Measurements from ENCODE around the gene FBXL5.

FBXL5 gene

DNA sequence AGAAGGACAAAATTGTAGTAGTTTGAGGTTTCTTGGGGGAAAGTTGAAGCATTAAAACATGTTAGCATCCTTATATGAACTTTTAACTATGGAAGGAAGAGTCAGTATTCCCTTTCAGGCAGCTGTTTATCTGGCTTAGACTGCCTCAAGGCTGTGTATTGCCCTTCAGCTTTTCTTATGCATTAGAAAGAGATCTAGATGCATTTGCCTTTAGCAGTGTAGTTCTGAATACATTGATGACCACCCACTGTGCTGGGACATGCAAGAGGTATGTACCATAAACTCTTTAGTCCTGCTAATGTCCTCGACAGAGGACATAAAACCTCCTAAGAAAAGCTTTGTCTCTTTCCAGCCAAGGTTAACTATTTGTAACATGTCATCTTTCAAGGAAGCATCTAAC lies 29.3 kb upstream of the FBXL5 start:
- H3K27ac ChIP-seq: no peak overlapping the region
- TF ChIP-seq ZFX (IDR thresholded peaks at IDR 0.05; ENCODE audit: borderline replicate concordance): no peak
- TF ChIP-seq, protein P1, sequence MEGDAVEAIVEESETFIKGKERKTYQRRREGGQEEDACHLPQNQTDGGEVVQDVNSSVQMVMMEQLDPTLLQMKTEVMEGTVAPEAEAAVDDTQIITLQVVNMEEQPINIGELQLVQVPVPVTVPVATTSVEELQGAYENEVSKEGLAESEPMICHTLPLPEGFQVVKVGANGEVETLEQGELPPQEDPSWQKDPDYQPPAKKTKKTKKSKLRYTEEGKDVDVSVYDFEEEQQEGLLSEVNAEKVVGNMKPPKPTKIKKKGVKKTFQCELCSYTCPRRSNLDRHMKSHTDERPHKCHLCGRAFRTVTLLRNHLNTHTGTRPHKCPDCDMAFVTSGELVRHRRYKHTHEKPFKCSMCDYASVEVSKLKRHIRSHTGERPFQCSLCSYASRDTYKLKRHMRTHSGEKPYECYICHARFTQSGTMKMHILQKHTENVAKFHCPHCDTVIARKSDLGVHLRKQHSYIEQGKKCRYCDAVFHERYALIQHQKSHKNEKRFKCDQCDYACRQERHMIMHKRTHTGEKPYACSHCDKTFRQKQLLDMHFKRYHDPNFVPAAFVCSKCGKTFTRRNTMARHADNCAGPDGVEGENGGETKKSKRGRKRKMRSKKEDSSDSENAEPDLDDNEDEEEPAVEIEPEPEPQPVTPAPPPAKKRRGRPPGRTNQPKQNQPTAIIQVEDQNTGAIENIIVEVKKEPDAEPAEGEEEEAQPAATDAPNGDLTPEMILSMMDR (IDR thresholded peaks at IDR 0.05): no peak

DNA sequence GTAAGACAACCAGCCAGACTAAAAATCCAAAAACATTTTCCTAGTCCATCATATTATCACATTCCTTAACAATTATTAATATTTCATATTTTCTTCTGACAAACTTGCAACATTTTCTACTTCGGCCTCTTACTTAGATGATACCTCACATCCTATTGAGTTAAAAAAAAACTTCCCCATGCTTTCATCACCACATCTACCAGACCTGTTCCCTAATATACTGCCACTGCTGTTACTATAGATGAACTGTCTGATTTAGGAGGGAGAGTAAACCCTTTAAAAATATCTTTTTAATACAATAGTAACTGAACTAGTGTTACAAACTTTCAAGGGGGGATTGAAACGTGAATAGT lies 28.0 kb upstream of the FBXL5 start:
- TF ChIP-seq, protein P1 (IDR thresholded peaks at IDR 0.05): no peak
- no peak for TF ChIP-seq ZFX (IDR thresholded peaks at IDR 0.05; ENCODE audit: borderline replicate concordance)
- H3K27ac ChIP-seq: peak overlapping the region; percentile 95; the same call in 1 of the 2 replicates

DNA sequence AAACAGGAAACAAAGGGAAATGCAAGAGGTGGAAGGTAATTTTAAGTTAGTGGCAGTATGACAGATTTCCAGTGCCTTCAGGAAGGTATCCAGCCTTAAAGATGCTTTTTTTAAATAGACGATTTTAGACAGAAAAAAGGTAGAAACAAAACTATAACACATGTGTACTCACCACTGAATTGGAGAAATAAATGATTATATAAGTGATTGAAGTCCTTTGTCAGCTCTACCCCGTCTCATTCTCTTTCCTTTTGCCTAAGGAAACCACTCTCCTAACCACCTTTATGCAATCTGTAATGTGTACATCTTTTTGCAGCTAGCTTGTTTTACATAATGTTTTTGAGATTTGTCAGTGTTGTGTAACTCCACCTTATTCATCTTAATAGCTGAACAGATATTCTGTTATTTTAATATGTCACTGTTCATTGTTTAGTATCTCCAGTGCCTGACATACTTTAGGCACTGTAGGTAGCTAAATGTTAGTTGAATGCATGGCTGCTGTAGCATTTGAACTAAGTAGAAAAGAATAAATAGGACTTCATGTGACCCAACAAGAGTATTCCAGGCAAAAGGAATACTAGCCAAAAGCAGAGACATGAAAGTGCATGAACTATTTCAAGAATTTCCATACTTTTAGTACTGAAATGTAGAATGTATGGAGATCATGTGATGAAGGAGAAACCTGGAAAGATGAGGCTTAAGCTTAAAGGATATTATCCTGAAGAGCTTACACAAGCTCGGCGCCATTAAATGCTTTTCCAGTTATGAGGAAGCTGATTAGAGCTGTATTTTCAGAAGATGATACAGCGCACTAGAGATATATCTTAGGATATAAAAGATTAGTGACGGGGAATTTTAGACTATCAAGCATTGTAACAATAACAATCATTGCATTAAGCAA lies 27.3 kb upstream of the FBXL5 start:
- TF ChIP-seq, protein P1 (IDR thresholded peaks at IDR 0.05): no peak
- no peak for TF ChIP-seq ZFX (IDR thresholded peaks at IDR 0.05; ENCODE audit: borderline replicate concordance)
- H3K27ac ChIP-seq: peak overlapping the region; percentile 95

DNA sequence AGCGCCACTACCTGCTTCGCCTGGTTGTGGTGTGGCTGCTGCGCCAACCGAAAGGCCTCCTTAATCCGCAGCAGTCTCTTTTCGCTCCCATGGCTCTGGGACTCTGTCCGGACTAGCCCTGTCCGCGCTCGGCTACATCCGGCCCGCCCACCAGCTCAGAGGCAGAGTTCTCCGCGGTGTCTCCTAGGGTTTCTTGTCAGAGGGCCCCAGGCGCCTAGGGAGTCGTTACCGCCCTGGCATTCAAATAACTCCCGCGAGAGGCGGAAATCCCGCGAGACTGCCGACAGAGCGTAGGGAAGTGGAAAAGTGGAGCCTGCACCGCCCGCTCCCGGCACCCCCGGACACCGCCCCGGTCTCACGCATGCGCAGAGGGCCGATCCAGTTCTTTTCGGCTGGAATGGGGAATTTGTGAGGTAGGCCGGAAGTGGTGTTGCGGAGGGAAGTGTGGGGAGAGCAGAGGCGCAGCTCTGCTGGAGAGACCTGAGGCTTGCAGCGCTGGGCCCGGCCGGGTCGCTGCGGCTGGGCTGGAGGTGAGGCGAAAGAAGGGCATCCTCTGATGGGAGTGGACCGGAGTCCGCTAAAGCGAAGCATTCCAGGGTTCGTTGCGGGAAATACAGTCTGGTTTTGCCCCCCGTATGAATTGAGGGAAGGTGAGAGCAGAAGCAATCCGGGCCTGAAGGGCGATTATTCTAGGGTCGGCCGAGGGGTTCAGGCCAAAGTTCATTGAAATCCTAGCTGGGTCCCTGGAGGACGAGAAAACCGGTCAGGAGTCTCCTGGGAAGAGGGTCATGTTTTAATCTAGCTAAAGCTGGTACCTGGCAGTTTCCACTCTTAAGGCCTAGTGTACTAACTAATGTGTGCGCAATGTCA lies 26.4 kb upstream of the FBXL5 start, which contains the start of gene FAM200B:
Gene FAM200B, plus strand, starts transcription at position 456 of the 870 bp plus-strand sequence. CDS start 5,151 bp downstream, outside the sequence.
- TF ChIP-seq, protein P1 (IDR thresholded peaks at IDR 0.05): no peak
- TF ChIP-seq ZFX (IDR thresholded peaks at IDR 0.05; ENCODE audit: borderline replicate concordance): no peak
- H3K27ac ChIP-seq: peak within 1 kb of the TSS; percentile 95

DNA sequence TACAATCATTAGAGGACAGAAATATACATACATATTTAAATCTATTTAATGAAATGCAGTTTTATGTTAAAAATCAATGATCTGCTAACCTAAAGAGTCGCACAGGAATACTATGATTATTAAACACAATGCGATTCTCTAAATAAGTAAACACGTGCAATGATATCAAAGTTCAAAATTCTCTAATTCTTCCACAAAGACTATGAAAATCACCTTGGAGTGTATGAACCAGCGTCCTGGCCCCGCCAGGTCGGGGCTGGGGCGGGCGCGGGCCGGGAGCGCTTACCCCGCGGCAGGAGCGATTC lies 25.9 kb upstream of the FBXL5 start:
- TF ChIP-seq, protein P1 (IDR thresholded peaks at IDR 0.05): no peak
- no peak for TF ChIP-seq ZFX (IDR thresholded peaks at IDR 0.05; ENCODE audit: borderline replicate concordance)

DNA sequence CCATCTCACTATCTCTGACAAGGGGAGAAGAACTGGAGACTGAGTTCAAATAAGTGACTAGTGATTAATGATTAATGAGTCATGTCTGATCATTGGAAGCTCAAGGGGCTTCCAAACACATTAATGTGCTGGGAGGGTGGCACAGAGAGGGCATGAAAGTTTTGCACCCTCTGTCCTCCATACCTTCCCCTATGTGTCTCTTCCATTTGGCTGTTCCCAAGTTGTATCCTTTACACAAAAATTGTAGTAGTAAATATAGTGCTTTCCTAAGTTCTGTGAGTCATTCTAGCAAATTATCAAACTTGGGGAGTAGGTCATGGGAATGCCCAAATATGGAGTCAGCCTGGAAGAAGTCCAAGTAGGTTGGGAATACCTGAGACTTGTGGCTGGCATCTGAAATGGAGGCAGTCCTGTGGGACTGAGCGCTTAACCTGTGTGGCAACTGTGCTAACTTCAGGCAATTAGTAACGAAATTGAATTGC lies 22.4 kb upstream of the FBXL5 start:
- no peak overlapping the region for H3K27ac ChIP-seq
- no peak for TF ChIP-seq ZFX (IDR thresholded peaks at IDR 0.05; ENCODE audit: borderline replicate concordance)
- TF ChIP-seq, protein P1 (IDR thresholded peaks at IDR 0.05): no peak

More for the DNA sequence above, 25.9 kb upstream of the FBXL5 start:
- H3K27ac ChIP-seq: peak overlapping the region; percentile 95
